IMR-90 (cell line): ENCODE data around the gene MSH6. TPM values are rescaled to one million over a fixed set of nuclear protein-coding genes. Genes with fewer than 3 reads are reported as not detected.

Experiments
- ATAC-seq: fragments of 200-7000 bp; cut with Tn5 transposase; 2 replicates; pipeline ENCODE4 v1.9.1; 2020; ENCODE audit warnings: low read depth, mild to moderate bottlenecking, moderate library complexity
- BruUV-seq: library from RNA; stranded (reverse); fragments of 400-500 nt; replicated peaks from 2 replicates; lab custom pipeline; 2021; lab: Mats Ljungman, UMichigan
- CTCF ChIA-PET: fragments of 300-600 bp; formaldehyde crosslinking; extraction: SDS; loops from one replicate; lab custom pipeline; 2021; ENCODE audit warnings: antibody characterized with exemption; lab: Yijun Ruan, JAX
- POLR2A ChIA-PET: fragments of 300-600 bp; sonication (Branson Sonifier 250); formaldehyde crosslinking; loops from one replicate; lab custom pipeline; 2022; ENCODE audit warnings: antibody characterized with exemption; ENCODE audit not compliant: unreplicated experiment; lab: Charles Lee
- DNase-seq: peaks from one replicate; pipeline ENCODE4 v3.0.0; 2013
- H2AFZ ChIP-seq: replicated peaks from 2 replicates; pipeline ENCODE3; 2013; ENCODE audit warnings: low read length, mild to moderate bottlenecking; ENCODE audit not compliant: poor library complexity
- H2AK5ac ChIP-seq: 2 replicates; pipeline ENCODE4 v1.6.1; 2013; ENCODE audit warnings: low read depth, low read length, inconsistent platforms
- H2AK9ac ChIP-seq: replicated peaks from 2 replicates; pipeline ENCODE3; 2013; ENCODE audit warnings: mild to moderate bottlenecking, low read depth, low read length, moderate library complexity; ENCODE audit not compliant: poor library complexity
- H2BK120ac ChIP-seq: 2 replicates; pipeline ENCODE4 v1.6.1; 2013; ENCODE audit warnings: low read depth, low read length, inconsistent platforms
- H2BK15ac ChIP-seq: 3 replicates; pipeline ENCODE4 v1.6.1; 2013; ENCODE audit warnings: low read depth, low read length, inconsistent platforms
- H2BK20ac ChIP-seq: 2 replicates; pipeline ENCODE4 v1.6.1; 2013; ENCODE audit warnings: low read depth, mild to moderate bottlenecking, inconsistent platforms, low read length, moderate library complexity
- H2BK5ac ChIP-seq: 2 replicates; pipeline ENCODE4 v1.6.1; 2013; ENCODE audit warnings: mild to moderate bottlenecking, low read depth, low read length, inconsistent platforms; ENCODE audit not compliant: poor library complexity, severe bottlenecking
- H3K14ac ChIP-seq: replicated peaks from 2 replicates; pipeline ENCODE4 v1.6.1; 2013; ENCODE audit warnings: low read depth, low read length, inconsistent platforms
- H3K18ac ChIP-seq: 2 replicates; pipeline ENCODE4 v1.6.1; 2013; ENCODE audit warnings: low read depth, low read length, control low read depth
- H3K23ac ChIP-seq: 2 replicates; pipeline ENCODE4 v1.6.1; 2013; ENCODE audit warnings: low read depth, low read length, inconsistent platforms
- H3K27ac ChIP-seq: 2 replicates; pipeline ENCODE4 v1.5.1; 2013; ENCODE audit warnings: mild to moderate bottlenecking, control low read depth, low read length; ENCODE audit not compliant: insufficient read depth
- H3K27me3 ChIP-seq: 2 replicates; pipeline ENCODE4 v1.6.1; 2013; ENCODE audit warnings: low read length; ENCODE audit not compliant: control insufficient read depth, insufficient read depth
- H3K36me3 ChIP-seq: 2 replicates; pipeline ENCODE4 v1.6.1; 2013; ENCODE audit warnings: low read length, mixed read lengths; ENCODE audit not compliant: control insufficient read depth, insufficient read depth
- H3K4ac ChIP-seq: 2 replicates; pipeline ENCODE4 v1.6.1; 2013; ENCODE audit warnings: low read depth, low read length, inconsistent platforms
- H3K4me1 ChIP-seq: 2 replicates; pipeline ENCODE4 v1.6.1; 2013; ENCODE audit warnings: low read length, mixed read lengths; ENCODE audit not compliant: control insufficient read depth, insufficient read depth
- H3K4me2 ChIP-seq: 2 replicates; pipeline ENCODE4 v1.6.1; 2013; ENCODE audit warnings: low read depth, mild to moderate bottlenecking, control low read depth, low read length, moderate library complexity
- H3K4me3 ChIP-seq: 2 replicates; pipeline ENCODE4 v1.5.1; 2013; ENCODE audit warnings: low read depth, mild to moderate bottlenecking, control low read depth, low read length, moderate library complexity; ENCODE audit not compliant: insufficient read depth
- H3K56ac ChIP-seq: 2 replicates; pipeline ENCODE4 v1.6.1; 2013; ENCODE audit warnings: low read length, inconsistent platforms; ENCODE audit not compliant: insufficient read depth; ENCODE audit errors: extremely low read depth
- H3K79me1 ChIP-seq, 2 experiments: 2 replicates each; pipeline ENCODE4 v1.6.1; 2013; ENCODE audit warnings: low read length in 2 of 2, inconsistent platforms in 1 of 2, low read depth in 1 of 2
- H3K9ac ChIP-seq: 2 replicates; pipeline ENCODE4 v1.6.1; 2013; ENCODE audit warnings: low read depth, low read length, control low read depth
- H3K9me1 ChIP-seq: 2 replicates; pipeline ENCODE4 v1.6.1; 2013; ENCODE audit warnings: low read length, inconsistent platforms; ENCODE audit not compliant: insufficient read depth
- H3K9me3 ChIP-seq: 2 replicates; pipeline ENCODE4 v1.6.1; 2013; ENCODE audit warnings: low read length; ENCODE audit not compliant: control insufficient read depth, insufficient read depth
- H4K20me1 ChIP-seq: 2 replicates; pipeline ENCODE4 v1.6.1; 2013; ENCODE audit warnings: low read length, inconsistent platforms; ENCODE audit not compliant: insufficient read depth
- H4K5ac ChIP-seq: 2 replicates; pipeline ENCODE4 v1.6.1; 2013; ENCODE audit warnings: mild to moderate bottlenecking, low read depth, low read length, control low read depth
- H4K8ac ChIP-seq, 2 experiments: 2 replicates each; pipeline ENCODE4 v1.6.1; 2013; ENCODE audit warnings: low read depth in 2 of 2, low read length in 2 of 2, control low read depth in 1 of 2, inconsistent platforms in 1 of 2
- H4K91ac ChIP-seq: 2 replicates; pipeline ENCODE4 v1.6.1; 2013; ENCODE audit warnings: low read depth, low read length, inconsistent platforms; ENCODE audit not compliant: insufficient read depth
- WGBS, 2 experiments: methylation state at CpG; one replicate each; pipeline versions ENCODE4 v1.1.5 to v1.1.7; 2013; ENCODE audit warnings: missing lambda C conversion rate in 2 of 2; ENCODE audit not compliant: insufficient read length in 1 of 2; ENCODE audit errors: extremely low coverage in 2 of 2; 5-methylcytosine and 5-hydroxymethylcytosine counted together
- dilution Hi-C: fragments of 300-500 bp; cut with HindIII; formaldehyde crosslinking; loops from one replicate; pipeline ENCODE4 v1.14.3; 2018; ENCODE audit warnings: low sequenced_read_pairs; ENCODE audit not compliant: unreplicated experiment
- in situ Hi-C: fragments of 300-500 bp; cut with MboI; formaldehyde crosslinking; loops from 3 replicates; pipeline ENCODE4 v1.14.3; 2019; ENCODE audit warnings: low sequenced_read_pairs, inconsistent platforms, mixed read lengths
- intact Hi-C: fragments of 100-400 bp; cut with micrococcal nuclease; formaldehyde crosslinking; loops from 2 replicates; pipeline ENCODE4 v1.10.0; 2022
- polyA plus RNA-seq, 3 experiments: library from polyadenylated mRNA; depleted of rRNA; stranded (reverse); fragments of >200 nt; gene quantifications; 2 replicates each; pipeline ENCODE4 v1.2.3, GENCODE V29; 2012; ENCODE audit warnings: low replicate concordance in 1 of 3
- total RNA-seq: library from RNA; depleted of rRNA; stranded (reverse); fragments of >200 nt; gene quantifications from 2 replicates; pipeline ENCODE4 v1.2.3, GENCODE V29; 2012
- TF ChIP-seq, protein P1 (sequence below): fragments of 150-350 bp; IDR thresholded peaks from 2 replicates; pipeline ENCODE4 v1.6.1; 2017; ENCODE audit warnings: mild to moderate bottlenecking, antibody characterized with exemption, low read length, low read depth

Gene MSH6
- total and polyA plus RNA-seq, 2 of the 4 experiments (the other 2 are of a cell fraction), result 17.1 to 48.9 TPM

DNA sequence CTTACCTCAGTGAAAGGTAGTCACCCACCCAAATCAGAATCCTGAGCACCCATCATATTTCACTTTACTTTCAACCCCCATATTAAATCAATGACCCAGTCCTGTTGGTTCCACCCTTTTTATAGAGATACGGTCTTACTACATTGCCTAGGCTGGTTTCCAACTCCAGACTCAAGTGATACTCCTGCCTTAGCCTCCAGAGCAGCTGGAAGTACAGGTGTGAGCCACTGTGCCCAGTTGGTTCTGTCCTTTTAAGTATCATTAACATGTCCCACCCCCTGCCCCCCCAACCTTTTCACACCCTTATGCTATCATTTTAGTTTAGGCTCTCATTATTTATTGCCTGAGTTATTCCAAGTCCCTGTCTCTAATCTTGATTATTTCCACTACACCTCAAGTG, 28.7 kb downstream of the MSH6 start:
- H3K14ac ChIP-seq, result no peak overlapping the region
- H3K4me3 ChIP-seq, result no peak overlapping the region
- no peak overlapping the region for H3K9ac ChIP-seq
- H2BK20ac ChIP-seq, result no peak overlapping the region
- no peaks in the 10 kb centered on the region for H3K9me1 ChIP-seq
- H3K4me1 ChIP-seq, result peaks cover 6% of the 10 kb centered on the region
- H3K4ac ChIP-seq, result no peak overlapping the region
- H4K5ac ChIP-seq, result no peak overlapping the region
- no peak overlapping the region for H2AK5ac ChIP-seq
- DNase-seq (no peak), ATAC-seq (no peak)
- H3K56ac ChIP-seq, result no peak overlapping the region
- 86% methylated on average over 1 of the region's 1 CpG; no CpG with 5 or more reads in 1 of the 2 experiments for WGBS, 2 experiments
- intact Hi-C loops (no loop called here), in situ Hi-C loops (no loop called here), dilution Hi-C loops (no loop called here)
- peaks cover 27% of the 10 kb centered on the region for H3K36me3 ChIP-seq
- H4K20me1 ChIP-seq, result peaks cover 5% of the 10 kb centered on the region; the same call in 1 of the 2 replicates
- no peak overlapping the region for H4K8ac ChIP-seq
- no peak overlapping the region for H3K23ac ChIP-seq
- H2AFZ ChIP-seq, result no peak overlapping the region
- ChIA-PET CTCF (no interaction called here), POLR2A (no interaction called here)
- H3K79me1 ChIP-seq, result peaks cover 0 to 6% of the 10 kb centered on the region in 2 experiments; a peak in 2 of 4 replicates
- no peak overlapping the region for H3K27ac ChIP-seq
- H4K91ac ChIP-seq, result no peak overlapping the region
- no TSS peak for BruUV-seq
- H2BK5ac ChIP-seq, result no peak overlapping the region
- no peak overlapping the region for H3K4me2 ChIP-seq
- no peak overlapping the region for H2BK15ac ChIP-seq
- TF ChIP-seq, protein P1, sequence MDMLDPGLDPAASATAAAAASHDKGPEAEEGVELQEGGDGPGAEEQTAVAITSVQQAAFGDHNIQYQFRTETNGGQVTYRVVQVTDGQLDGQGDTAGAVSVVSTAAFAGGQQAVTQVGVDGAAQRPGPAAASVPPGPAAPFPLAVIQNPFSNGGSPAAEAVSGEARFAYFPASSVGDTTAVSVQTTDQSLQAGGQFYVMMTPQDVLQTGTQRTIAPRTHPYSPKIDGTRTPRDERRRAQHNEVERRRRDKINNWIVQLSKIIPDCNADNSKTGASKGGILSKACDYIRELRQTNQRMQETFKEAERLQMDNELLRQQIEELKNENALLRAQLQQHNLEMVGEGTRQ, result no peak
- H3K18ac ChIP-seq, result no peak overlapping the region
- no peaks in the 10 kb centered on the region for H3K27me3 ChIP-seq
- no peak overlapping the region for H2AK9ac ChIP-seq
- no peak overlapping the region for H2BK120ac ChIP-seq
- no peaks in the 10 kb centered on the region for H3K9me3 ChIP-seq
